ENCODE data around the gene ANKMY1.

The ANKMY1 gene

GRCh38 chr2:240501531-240501991 lies 56.2 kb downstream of the ANKMY1 start:
- Histone ChIP-seq H3K27me3 (ENCODE audit: low read length) (no peaks in the 10 kb centered on the region), H2AFZ (ENCODE audit: low read depth, low read length, severe bottlenecking) (no peak overlapping the region), H3K27ac (ENCODE audit: low read depth, low read length) (no peak overlapping the region), H3K9me2 (replicated peaks; ENCODE audit: insufficient read depth, low read length) (no peaks in the 10 kb centered on the region), H3K9me3 (ENCODE audit: insufficient read depth, low read length) (no peaks in the 10 kb centered on the region), H3K9ac (ENCODE audit: low read length) (no peak overlapping the region), H3F3A (ENCODE audit: insufficient read depth) (no peaks in the 10 kb centered on the region), H3K79me2 (ENCODE audit: insufficient read depth, low read length) (no peaks in the 10 kb centered on the region), H4K20me1 (ENCODE audit: low read depth, low read length) (no peaks in the 10 kb centered on the region), H3K36me3 (ENCODE audit: low read length) (no peaks in the 10 kb centered on the region), H3K4me2 (ENCODE audit: low read depth, low read length, poor library complexity, severe bottlenecking) (no peak overlapping the region), H3K4me3 (ENCODE audit: insufficient read depth, low read length, poor library complexity, severe bottlenecking) (no peak overlapping the region)
- TF ChIP-seq EZH2phosphoT487 (conservative IDR thresholded peaks at IDR 0.05; ENCODE audit: low read length) = no peak
- TF ChIP-seq CTCF (IDR thresholded peaks at IDR 0.05; ENCODE audit: insufficient read depth, low read length, poor library complexity, severe bottlenecking) = no peak

- no peak overlapping the region for H3K4me3 ChIP-seq (ENCODE audit: insufficient read depth, low read length, poor library complexity, severe bottlenecking)
- H3K9me2 ChIP-seq (replicated peaks; ENCODE audit: insufficient read depth, low read length) = no peaks in the 10 kb centered on the region
- H3K27me3 ChIP-seq (ENCODE audit: low read length) = no peaks in the 10 kb centered on the region
- no peaks in the 10 kb centered on the region for H4K20me1 ChIP-seq (ENCODE audit: low read depth, low read length)
- TF ChIP-seq CTCF (IDR thresholded peaks at IDR 0.05; ENCODE audit: insufficient read depth, low read length, poor library complexity, severe bottlenecking) (no peak), EZH2phosphoT487 (conservative IDR thresholded peaks at IDR 0.05; ENCODE audit: low read length) (no peak)
- no peaks in the 10 kb centered on the region for H3K9me3 ChIP-seq (ENCODE audit: insufficient read depth, low read length)
- H2AFZ ChIP-seq (ENCODE audit: low read depth, low read length, severe bottlenecking) = no peak overlapping the region
- H3K9ac ChIP-seq (ENCODE audit: low read length) = no peak overlapping the region
- H3K27ac ChIP-seq (ENCODE audit: low read depth, low read length) = no peak overlapping the region
- H3F3A ChIP-seq (ENCODE audit: insufficient read depth) = no peaks in the 10 kb centered on the region
- H3K79me2 ChIP-seq (ENCODE audit: insufficient read depth, low read length) = no peaks in the 10 kb centered on the region
- H3K36me3 ChIP-seq (ENCODE audit: low read length) = no peaks in the 10 kb centered on the region
- no peak overlapping the region for H3K4me2 ChIP-seq (ENCODE audit: low read depth, low read length, poor library complexity, severe bottlenecking)
Observed at GRCh38 chr2:240500561-240501423, 57.0 kb downstream of the ANKMY1 start.

- Histone ChIP-seq H3K79me2 (ENCODE audit: insufficient read depth, low read length) (no peaks in the 10 kb centered on the region), H3K9me3 (ENCODE audit: insufficient read depth, low read length) (no peaks in the 10 kb centered on the region), H3K9ac (ENCODE audit: low read length) (no peak overlapping the region), H4K20me1 (ENCODE audit: low read depth, low read length) (no peaks in the 10 kb centered on the region), H3K9me2 (replicated peaks; ENCODE audit: insufficient read depth, low read length) (no peaks in the 10 kb centered on the region), H3F3A (ENCODE audit: insufficient read depth) (no peaks in the 10 kb centered on the region), H2AFZ (ENCODE audit: low read depth, low read length, severe bottlenecking) (no peak overlapping the region), H3K4me2 (ENCODE audit: low read depth, low read length, poor library complexity, severe bottlenecking) (no peak overlapping the region), H3K36me3 (ENCODE audit: low read length) (no peaks in the 10 kb centered on the region), H3K27ac (ENCODE audit: low read depth, low read length) (no peak overlapping the region), H3K4me3 (ENCODE audit: insufficient read depth, low read length, poor library complexity, severe bottlenecking) (no peak overlapping the region), H3K27me3 (ENCODE audit: low read length) (no peaks in the 10 kb centered on the region)
- no peak for TF ChIP-seq EZH2phosphoT487 (conservative IDR thresholded peaks at IDR 0.05; ENCODE audit: low read length)
- no peak for TF ChIP-seq CTCF (IDR thresholded peaks at IDR 0.05; ENCODE audit: insufficient read depth, low read length, poor library complexity, severe bottlenecking)
Observed at GRCh38 chr2:240499309-240500301, 58.2 kb downstream of the ANKMY1 start.

Measured in SU-DHL-6 (cell line).